HG03103 (cell line): ENCODE measurements around the gene OR10K1.

Experiments used
- ATAC-seq: cut with Tn5 transposase; IDR thresholded peaks from one replicate; pipeline ENCODE4 v1.9.1; 2021; ENCODE audit warnings: low read depth; ENCODE audit not compliant: unreplicated experiment

The OR10K1 gene

DNA sequence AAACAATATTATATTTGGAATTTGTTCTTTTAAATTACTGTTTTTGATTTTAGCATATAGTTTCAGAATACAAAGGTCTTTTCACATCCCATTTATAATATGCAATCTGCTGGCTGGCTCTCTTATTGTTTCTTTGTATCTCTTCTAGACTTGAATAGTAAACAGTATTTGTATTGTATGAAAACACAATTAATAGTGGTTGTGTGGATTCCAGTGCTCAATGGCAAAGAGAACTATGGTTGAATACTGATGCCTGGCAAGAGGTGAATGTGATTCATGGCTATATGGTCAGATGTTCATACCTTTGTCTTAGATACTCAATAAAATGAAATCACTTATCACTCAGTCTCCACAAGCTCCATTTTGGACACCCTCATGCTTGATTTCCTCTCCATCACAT, 55.3 kb downstream of the OR10K1 start:
- ATAC-seq, result no peak
